ENCODE results near the gene MON1B. TPM values are rescaled to one million over a fixed set of nuclear protein-coding genes. Genes with fewer than 3 reads are reported as not detected.
"Not testable (repeated sequence)": the region's sequence is repeated elsewhere in the genome, so short reads cannot be mapped to it uniquely, and the experiment has no call there.

Gene MON1B
- total RNA-seq, 1 experiment from 2014 or later: 5.2 TPM

- no peaks in the 10 kb centered on the region for H3K4me1 ChIP-seq (replicated peaks)
- H3K36me3 ChIP-seq: no peaks in the 10 kb centered on the region
- H3K27me3 ChIP-seq (replicated peaks): no peaks in the 10 kb centered on the region
- no peak overlapping the region for H3K4me3 ChIP-seq
- no peak overlapping the region for H3K27ac ChIP-seq
- no peak for DNase-seq (ENCODE audit: low read depth in 1 of 2, low spot score in 2 of 2)
- H3K9me3 ChIP-seq (replicated peaks): no peaks in the 10 kb centered on the region
Observed at GRCh38 chr16:77183137-77183536, 7.9 kb upstream of the MON1B start.

DNA sequence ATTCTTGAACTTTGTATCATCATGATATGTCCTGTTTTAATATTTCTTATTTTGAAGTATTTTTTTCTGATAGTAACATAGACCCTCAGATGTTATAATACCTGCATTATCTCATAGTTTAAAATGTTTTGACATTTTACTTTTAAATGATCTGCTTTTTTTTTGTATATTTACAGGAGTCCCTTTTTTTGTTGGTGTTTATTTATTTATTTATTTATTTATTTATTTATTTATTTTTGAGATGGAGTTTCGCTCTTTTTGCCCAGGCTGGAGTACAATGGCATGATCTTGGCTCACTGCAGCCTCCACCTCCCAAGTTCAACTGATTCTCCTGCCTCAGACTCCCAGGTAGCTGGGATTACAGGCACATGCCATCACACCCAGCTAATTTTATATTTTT lies 4.7 kb upstream of the MON1B start:
- H3K4me3 ChIP-seq; H3K9me3 ChIP-seq (replicated peaks); H3K27me3 ChIP-seq (replicated peaks); H3K4me1 ChIP-seq (replicated peaks); H3K27ac ChIP-seq; H3K36me3 ChIP-seq; DNase-seq (ENCODE audit: low read depth in 1 of 2, low spot score in 2 of 2): not testable (repeated sequence)

DNA sequence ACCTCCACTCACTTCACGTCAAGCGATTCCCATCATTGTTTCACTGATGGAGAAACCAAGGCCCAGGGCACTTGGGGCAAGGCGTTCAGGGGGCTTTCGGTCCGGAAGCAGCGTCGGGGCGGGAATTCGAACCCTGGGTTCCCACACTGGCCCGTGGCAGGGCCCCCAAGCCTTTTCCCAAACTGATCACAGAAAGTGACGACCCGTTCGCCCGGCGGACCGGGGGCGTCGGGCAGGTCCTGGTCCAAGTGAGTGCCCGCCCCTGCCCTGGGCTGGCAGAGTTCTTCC lies 856 bp upstream of the MON1B start:
- DNase-seq (ENCODE audit: low read depth in 1 of 2, low spot score in 2 of 2): no peak
- Histone ChIP-seq H3K4me3 (peak overlapping the region; percentile 61), H3K4me1 (replicated peaks) (peaks cover 9% of the 10 kb centered on the region; the same call in 1 of the 2 replicates), H3K27me3 (replicated peaks) (no peaks in the 10 kb centered on the region), H3K9me3 (replicated peaks) (no peaks in the 10 kb centered on the region), H3K36me3 (peaks cover 17% of the 10 kb centered on the region), H3K27ac (peak overlapping the region; percentile 96)

- Histone ChIP-seq H3K9me3 (replicated peaks) (no peaks in the 10 kb centered on the region), H3K4me3 (peak overlapping the region; percentile 61), H3K27me3 (replicated peaks) (no peaks in the 10 kb centered on the region), H3K36me3 (peaks cover 26% of the 10 kb centered on the region), H3K27ac (peak overlapping the region; percentile 96), H3K4me1 (replicated peaks) (peaks cover 9% of the 10 kb centered on the region; the same call in 1 of the 2 replicates)
- no peak for DNase-seq (ENCODE audit: low read depth in 1 of 2, low spot score in 2 of 2)
Observed at GRCh38 chr16:77191259-77191969, 424 bp downstream of the MON1B start.

DNA sequence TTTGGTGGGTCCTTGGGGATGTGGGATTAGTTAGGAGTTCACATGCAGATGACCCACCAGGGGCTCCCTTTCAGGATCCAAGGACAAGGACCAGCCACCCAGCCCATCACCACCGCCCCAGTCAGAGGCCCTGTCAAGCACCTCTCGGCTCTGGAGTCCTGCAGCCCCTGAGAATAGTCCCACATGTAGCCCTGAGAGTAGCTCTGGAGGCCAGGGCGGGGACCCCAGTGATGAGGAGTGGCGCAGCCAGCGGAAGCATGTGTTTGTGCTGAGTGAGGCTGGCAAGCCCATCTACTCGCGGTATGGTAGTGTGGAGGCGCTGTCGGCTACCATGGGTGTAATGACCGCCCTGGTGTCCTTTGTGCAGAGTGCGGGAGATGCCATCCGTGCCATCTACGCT lies 2.4 kb downstream of the MON1B start:
- DNase-seq (ENCODE audit: low read depth in 1 of 2, low spot score in 2 of 2): no peak

DNA sequence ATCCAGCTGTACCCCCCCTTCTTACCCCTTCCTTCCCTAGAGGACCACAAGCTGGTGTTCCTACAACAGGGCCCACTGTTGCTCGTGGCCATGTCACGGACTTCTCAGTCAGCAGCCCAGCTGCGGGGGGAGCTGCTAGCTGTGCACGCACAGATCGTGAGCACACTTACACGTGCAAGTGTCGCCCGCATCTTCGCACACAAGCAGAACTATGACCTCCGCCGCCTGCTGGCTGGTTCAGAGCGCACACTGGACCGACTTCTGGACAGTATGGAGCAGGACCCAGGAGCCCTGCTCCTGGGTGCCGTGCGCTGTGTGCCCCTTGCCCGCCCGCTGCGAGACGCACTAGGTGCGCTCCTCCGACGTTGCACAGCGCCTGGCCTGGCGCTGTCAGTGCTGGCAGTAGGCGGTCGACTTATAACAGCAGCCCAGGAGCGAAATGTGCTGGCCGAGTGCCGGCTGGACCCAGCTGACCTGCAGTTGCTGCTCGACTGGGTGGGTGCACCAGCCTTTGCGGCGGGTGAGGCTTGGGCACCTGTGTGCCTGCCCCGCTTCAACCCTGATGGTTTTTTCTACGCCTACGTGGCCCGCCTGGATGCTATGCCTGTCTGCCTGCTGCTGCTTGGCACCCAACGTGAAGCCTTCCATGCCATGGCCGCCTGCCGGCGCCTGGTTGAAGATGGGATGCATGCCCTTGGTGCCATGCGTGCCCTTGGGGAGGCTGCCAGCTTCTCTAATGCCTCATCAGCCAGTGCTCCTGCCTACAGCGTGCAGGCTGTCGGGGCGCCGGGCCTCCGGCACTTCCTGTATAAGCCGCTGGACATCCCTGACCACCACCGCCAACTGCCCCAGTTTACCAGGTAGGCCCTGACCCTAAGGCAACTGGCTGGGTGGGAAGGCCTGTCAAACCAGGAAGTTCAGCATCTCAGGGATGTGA lies 3.6 kb downstream of the MON1B start:
- DNase-seq (ENCODE audit: low read depth in 1 of 2, low spot score in 2 of 2): no peak
- Histone ChIP-seq H3K9me3 (replicated peaks) (no peaks in the 10 kb centered on the region), H3K4me1 (replicated peaks) (peaks cover 9% of the 10 kb centered on the region; the same call in 1 of the 2 replicates), H3K27me3 (replicated peaks) (no peaks in the 10 kb centered on the region), H3K27ac (no peak overlapping the region), H3K36me3 (peaks cover 51% of the 10 kb centered on the region), H3K4me3 (no peak overlapping the region)

More for the DNA sequence above, 2.4 kb downstream of the MON1B start:
- peaks cover 9% of the 10 kb centered on the region; the same call in 1 of the 2 replicates for H3K4me1 ChIP-seq (replicated peaks)
- H3K36me3 ChIP-seq: peaks cover 42% of the 10 kb centered on the region
- H3K4me3 ChIP-seq: no peak overlapping the region
- no peak overlapping the region for H3K27ac ChIP-seq
- H3K9me3 ChIP-seq (replicated peaks): no peaks in the 10 kb centered on the region
- no peaks in the 10 kb centered on the region for H3K27me3 ChIP-seq (replicated peaks)

- no peak overlapping the region for H3K4me3 ChIP-seq
- peaks cover 51% of the 10 kb centered on the region for H3K36me3 ChIP-seq
- H3K9me3 ChIP-seq (replicated peaks): no peaks in the 10 kb centered on the region
- peaks cover 9% of the 10 kb centered on the region; the same call in 1 of the 2 replicates for H3K4me1 ChIP-seq (replicated peaks)
- H3K27me3 ChIP-seq (replicated peaks): no peaks in the 10 kb centered on the region
- no peak for DNase-seq (ENCODE audit: low read depth in 1 of 2, low spot score in 2 of 2)
- no peak overlapping the region for H3K27ac ChIP-seq
Observed at GRCh38 chr16:77195411-77195810, 4.4 kb downstream of the MON1B start.

DNA sequence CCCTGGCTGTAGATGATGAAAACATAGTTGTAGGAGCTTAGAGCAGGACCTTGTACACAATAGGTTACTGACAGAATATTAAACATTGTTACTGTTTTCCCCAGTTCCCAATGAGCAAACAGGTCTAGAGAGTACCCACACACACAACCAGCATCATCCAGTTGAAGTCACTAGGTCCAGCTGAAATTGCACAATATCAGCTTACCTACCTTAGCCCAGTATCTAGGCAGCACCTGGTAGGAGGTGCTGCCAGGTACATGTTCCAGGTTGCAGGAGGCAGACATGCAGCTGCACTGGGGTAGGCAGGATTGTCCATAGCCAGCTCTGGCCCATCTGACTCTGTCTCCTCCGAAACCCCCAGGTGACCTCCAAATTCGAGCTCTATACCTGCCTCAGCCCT lies 6.8 kb downstream of the MON1B start:
- no peak for DNase-seq (ENCODE audit: low read depth in 1 of 2, low spot score in 2 of 2)
- Histone ChIP-seq H3K27me3 (replicated peaks) (no peaks in the 10 kb centered on the region), H3K27ac (no peak overlapping the region), H3K4me1 (replicated peaks) (no peaks in the 10 kb centered on the region), H3K4me3 (no peak overlapping the region), H3K36me3 (peaks cover 54% of the 10 kb centered on the region), H3K9me3 (replicated peaks) (no peaks in the 10 kb centered on the region)

DNA sequence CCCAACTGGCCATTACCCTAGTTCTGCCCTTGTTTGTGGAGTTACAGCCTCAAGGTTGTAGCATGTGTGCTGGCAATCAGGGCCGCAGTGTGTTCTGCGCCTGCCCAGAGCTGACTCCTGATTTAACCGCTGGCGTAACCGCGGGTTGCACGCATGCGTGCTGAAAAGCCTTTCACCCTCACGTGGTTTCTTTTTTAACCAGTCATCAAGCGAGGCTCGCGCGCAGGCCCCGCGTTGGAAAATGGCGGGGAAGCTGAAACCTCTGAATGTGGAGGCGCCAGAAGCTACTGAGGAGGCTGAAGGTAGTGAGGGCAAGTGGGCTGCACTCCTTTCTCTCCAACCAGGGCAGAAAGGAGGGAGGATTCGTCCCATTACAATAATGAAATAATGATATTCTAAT lies 8.2 kb downstream of the MON1B start, which contains the start of gene SYCE1L:
Gene SYCE1L (plus strand): TSS at position 198 of the 400 bp plus-strand sequence. CDS start 44 bp downstream, at position 242.
- Histone ChIP-seq H3K4me1 (replicated peaks) (no peaks in the 10 kb centered on the region), H3K9me3 (replicated peaks) (no peaks in the 10 kb centered on the region)
- DNase-seq (ENCODE audit: low read depth in 1 of 2, low spot score in 2 of 2): no peak

GRCh38 chr16:77206533-77206932 lies 15.5 kb downstream of the MON1B start:
- no peak overlapping the region for H3K4me3 ChIP-seq
- no peaks in the 10 kb centered on the region for H3K9me3 ChIP-seq (replicated peaks)
- no peaks in the 10 kb centered on the region; the same call in 1 of the 2 replicates for H3K4me1 ChIP-seq (replicated peaks)
- H3K36me3 ChIP-seq: no peaks in the 10 kb centered on the region; the same call in 1 of the 2 replicates
- H3K27ac ChIP-seq: no peak overlapping the region
- H3K27me3 ChIP-seq (replicated peaks): no peaks in the 10 kb centered on the region
- DNase-seq (ENCODE audit: low read depth in 1 of 2, low spot score in 2 of 2): no peak

More for the DNA sequence above, 8.2 kb downstream of the MON1B start, which contains the start of gene SYCE1L:
- no peaks in the 10 kb centered on the region for H3K27me3 ChIP-seq (replicated peaks)
- no peak within 1 kb of the TSS for H3K4me3 ChIP-seq
- H3K36me3 ChIP-seq: peaks cover 47% of the 10 kb centered on the region
- no peak within 1 kb of the TSS for H3K27ac ChIP-seq

DNA sequence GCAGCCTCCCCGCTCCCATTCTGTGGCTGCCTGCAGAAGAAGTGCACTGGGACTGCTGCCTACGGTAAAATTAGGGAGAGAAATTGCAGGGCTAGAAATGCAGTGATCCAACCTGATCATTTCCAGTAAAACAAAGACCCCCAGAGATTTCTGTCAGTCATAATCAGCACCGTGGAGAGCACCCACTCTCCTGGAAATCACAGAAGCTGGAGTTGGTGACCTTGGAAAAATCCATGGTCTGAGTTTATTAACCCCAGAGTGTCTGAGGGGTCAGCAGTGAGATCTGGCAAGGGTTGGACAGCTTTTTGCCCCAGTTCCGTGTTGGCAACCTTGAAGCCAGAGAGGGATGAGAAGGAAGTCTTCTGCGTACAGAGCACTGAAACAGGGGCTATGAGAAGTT lies 16.0 kb downstream of the MON1B start:
- H3K27ac ChIP-seq: no peak overlapping the region
- no peaks in the 10 kb centered on the region; the same call in 1 of the 2 replicates for H3K36me3 ChIP-seq
- no peaks in the 10 kb centered on the region for H3K27me3 ChIP-seq (replicated peaks)
- H3K4me3 ChIP-seq: no peak overlapping the region
- peaks cover 5% of the 10 kb centered on the region for H3K4me1 ChIP-seq (replicated peaks)
- DNase-seq (ENCODE audit: low read depth in 1 of 2, low spot score in 2 of 2): no peak
- H3K9me3 ChIP-seq (replicated peaks): no peaks in the 10 kb centered on the region

GRCh38 chr16:77208382-77208781 lies 17.4 kb downstream of the MON1B start:
- Histone ChIP-seq H3K36me3 (no peaks in the 10 kb centered on the region), H3K27me3 (replicated peaks) (no peaks in the 10 kb centered on the region), H3K27ac (no peak overlapping the region), H3K4me3 (no peak overlapping the region), H3K4me1 (replicated peaks) (peaks cover 18% of the 10 kb centered on the region), H3K9me3 (replicated peaks) (no peaks in the 10 kb centered on the region)
- no peak for DNase-seq (ENCODE audit: low read depth in 1 of 2, low spot score in 2 of 2)

GRCh38 chr16:77211880-77212740 lies 21.1 kb downstream of the MON1B start:
- Histone ChIP-seq H3K27me3 (replicated peaks) (no peaks in the 10 kb centered on the region), H3K36me3 (no peaks in the 10 kb centered on the region), H3K27ac (0 out of 2 replicates have a peak overlapping the region, but pooled peaks have one; percentile 24), H3K4me1 (replicated peaks) (peaks cover 26% of the 10 kb centered on the region), H3K4me3 (peak overlapping the region; percentile 50), H3K9me3 (replicated peaks) (no peaks in the 10 kb centered on the region)
- DNase-seq (ENCODE audit: low read depth in 1 of 2, low spot score in 2 of 2): peak in 1 of 2 experiments; percentile 50

Data from SJSA1 (cell line).